ENCODE results near the gene THBS3.
"Not testable (repeated sequence)": the region's sequence is repeated elsewhere in the genome, so short reads cannot be mapped to it uniquely, and the experiment has no call there.

The THBS3 gene

GRCh38 chr1:155206891-155207805 is 549 bp downstream of the THBS3 start:
- peak; percentile 80 for DNase-seq

- DNase-seq: no peak
Observed at GRCh38 chr1:155205969-155206593, 1.6 kb downstream of the THBS3 start.

- no peak for DNase-seq
Observed at GRCh38 chr1:155205035-155205434, 2.7 kb downstream of the THBS3 start.

DNA sequence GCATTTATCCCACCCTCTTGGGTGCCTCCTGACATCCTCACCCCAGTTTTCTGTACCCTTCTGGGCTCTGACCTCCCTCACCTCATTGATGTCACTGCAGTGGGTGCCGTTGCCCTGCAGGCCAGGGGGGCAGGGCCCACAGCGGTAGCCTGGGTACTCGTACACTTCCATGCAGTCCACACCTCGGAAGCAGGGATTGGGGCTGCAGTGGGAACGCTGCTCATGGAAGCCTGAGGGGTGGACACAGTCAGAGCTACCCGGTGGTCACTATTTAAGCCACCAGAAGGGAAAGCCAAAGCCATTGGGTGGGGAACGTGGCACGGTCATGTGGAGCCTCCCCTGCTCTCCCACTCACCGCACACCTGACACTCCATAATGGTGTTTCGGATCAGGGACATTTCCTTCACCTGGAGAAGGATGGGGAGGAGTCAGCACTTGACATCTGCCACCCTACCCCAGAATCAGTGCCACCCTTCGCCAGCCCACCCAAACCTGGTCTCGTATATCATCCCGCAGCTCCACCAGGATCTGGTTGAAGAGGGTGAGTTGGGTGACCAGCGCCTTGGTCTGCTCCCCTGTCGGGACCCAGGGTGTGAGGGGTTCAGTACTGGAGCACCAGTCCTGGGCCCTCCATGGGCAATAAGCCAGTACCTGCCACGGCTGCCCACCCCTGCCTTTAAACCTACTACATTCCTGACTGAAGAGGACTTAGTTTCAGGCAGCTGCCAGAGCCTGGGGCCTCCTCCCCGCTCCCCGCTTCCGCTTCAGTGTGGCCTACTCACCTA is 4.8 kb downstream of the THBS3 start:
- DNase-seq: no peak

DNA sequence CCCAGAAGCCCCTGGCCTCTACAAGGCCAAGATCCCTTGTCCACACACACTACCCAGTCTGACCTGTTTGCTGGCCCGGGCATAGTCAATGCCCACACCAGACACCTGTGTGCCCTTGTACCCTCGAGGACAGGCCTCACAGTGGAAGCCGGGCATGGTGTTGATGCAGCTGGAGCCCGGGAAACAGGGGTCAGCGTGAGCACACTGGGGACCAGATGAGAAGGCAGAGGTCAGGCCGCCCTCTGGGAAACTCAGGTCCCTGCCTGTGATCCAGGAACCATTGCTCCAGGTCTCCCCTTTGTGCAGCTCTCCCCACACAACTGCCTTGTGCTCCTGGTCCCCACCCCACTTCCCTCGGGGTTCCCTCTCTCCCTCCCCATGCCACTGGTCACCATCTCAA is 5.5 kb downstream of the THBS3 start:
- DNase-seq: no peak

GRCh38 chr1:155200920-155201319 is 6.8 kb downstream of the THBS3 start:
- no peak for DNase-seq

GRCh38 chr1:155199792-155200191 is 7.9 kb downstream of the THBS3 start:
- DNase-seq: no peak

DNA sequence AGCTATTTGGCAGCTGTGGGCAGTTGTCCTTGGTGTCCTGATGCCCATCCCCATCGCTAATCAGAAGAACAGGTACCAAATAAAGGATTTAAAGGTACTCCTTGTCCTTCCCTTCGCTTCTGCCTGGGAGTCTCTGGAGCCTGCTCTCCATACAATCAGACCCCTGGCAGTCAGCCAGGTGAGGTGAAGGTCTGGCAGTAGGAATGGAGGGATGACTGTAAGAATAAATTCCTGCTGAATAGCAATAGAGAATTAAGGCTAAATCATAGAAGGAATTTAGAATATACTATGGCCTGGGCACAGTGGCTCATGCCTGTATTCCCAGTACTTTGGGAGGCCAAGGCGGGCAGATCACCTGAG is 9.2 kb downstream of the THBS3 start:
- DNase-seq: no peak

DNA sequence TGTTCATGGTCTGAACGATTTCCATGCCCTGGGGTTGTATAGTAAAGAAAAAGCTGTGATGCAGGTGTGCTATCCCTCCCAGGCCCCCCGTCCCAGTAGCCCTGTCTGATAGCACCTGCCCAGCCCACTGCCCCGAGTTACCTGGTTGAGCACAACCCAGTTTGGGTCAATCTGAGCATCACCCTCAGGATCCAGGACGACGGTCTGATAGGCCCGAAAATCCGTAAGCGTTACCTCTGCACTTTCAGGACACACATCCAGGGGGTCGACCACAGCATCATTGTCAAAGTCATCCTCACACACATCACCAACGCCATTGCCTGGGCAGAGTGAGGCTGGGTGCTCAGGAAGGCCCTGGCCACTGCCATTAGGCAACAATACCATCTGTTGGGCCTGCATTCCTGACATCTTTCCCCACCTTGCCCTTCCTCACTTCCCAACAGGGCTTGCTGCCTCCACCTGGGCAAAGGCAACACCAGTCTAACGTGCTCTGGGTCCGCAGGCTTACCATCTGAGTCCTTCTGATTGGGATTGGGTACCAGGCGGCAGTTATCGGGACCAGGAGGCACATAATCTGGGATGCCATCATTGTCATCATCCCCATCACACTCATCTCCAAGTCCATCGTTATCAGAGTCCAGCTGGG is 9.7 kb downstream of the THBS3 start:
- no peak for DNase-seq

- no peak for DNase-seq
Observed at GRCh38 chr1:155196893-155197638, 10.6 kb downstream of the THBS3 start.

DNA sequence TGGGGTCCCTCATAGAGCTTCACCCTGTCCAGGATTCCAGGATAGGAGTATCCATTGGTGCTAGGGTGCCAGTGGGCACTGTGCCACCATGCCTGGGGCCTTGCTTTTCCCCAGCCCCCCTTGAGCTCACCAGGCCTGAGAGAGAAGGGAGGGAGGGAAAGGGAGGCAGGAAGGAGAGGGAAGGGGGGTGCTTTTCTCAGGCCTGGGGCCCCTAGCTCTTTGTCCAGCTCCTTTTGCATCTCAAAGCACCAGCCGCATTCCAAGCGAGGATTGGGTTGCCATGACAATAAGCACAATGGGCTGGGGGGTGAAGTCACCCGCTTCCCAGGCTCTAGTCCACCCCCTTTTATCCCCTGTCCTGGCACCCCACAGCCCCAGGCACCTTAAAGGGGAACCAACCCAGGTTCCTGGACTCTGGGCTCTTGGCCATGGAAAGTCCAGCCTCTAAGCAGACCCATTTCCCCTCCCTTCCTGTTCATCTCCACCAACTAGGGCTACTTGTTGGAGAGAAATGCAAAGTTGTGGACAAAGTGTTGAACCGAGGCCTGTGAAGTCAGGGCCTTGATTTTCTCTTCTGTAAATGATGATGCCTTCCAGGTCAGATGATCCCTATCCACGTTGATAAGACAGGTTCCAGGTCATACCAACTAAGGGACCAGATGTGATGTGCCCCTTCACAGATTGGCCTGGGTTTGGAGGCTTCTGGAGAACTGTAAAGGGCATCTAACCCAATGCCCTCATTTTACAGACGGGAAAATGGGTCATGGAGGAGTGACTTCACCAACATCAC is 11.4 kb downstream of the THBS3 start:
- no peak for DNase-seq

DNA sequence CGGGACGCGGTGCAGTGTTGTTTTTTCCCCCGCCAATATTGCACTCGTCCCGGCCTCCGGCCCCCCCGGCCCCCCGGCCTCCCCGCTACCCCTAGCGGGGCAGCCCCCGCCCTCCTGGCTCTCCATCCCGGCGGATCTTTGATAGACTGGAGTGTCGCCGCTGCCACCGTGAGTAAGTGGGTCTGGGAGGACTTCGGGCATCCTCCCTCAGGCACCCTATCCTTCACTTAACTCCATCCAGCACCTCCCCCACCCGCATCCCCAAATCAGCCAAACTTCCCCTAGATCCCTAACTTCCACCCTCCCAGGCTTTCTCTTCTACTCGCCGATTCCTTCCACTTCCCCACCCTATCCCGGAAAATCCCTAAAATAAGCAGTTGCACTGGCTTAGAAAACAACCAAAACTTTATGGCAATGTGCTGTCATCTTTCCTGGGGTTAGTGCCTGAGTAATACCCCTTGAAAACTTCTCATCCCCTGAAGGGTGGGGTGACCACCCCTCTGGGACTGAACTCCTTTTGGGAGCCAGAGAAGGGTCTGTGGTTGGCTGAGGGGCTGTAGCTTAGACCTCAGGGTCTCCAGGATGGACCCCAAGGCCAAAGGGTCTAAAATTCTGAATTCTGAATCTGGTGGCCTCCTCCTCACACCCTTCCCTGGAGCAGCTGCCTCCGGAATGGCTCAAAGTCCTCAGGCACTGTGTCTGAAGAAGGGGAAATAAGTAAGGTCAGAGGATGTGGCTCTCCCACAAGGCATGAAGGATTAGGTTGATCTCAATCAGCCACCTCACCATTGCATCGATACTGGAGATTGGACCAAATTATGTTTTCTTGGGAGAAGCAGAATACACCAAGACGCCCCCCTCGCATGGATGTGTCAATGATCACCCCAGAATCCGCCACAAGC is 12.2 kb downstream of the THBS3 start:
- no peak for DNase-seq

GRCh38 chr1:155193991-155194240 is 13.8 kb downstream of the THBS3 start:
- not testable (repeated sequence) for DNase-seq

- DNase-seq: peak; percentile 94
Observed at GRCh38 chr1:155193275-155193990, 14.3 kb downstream of the THBS3 start.

DNA sequence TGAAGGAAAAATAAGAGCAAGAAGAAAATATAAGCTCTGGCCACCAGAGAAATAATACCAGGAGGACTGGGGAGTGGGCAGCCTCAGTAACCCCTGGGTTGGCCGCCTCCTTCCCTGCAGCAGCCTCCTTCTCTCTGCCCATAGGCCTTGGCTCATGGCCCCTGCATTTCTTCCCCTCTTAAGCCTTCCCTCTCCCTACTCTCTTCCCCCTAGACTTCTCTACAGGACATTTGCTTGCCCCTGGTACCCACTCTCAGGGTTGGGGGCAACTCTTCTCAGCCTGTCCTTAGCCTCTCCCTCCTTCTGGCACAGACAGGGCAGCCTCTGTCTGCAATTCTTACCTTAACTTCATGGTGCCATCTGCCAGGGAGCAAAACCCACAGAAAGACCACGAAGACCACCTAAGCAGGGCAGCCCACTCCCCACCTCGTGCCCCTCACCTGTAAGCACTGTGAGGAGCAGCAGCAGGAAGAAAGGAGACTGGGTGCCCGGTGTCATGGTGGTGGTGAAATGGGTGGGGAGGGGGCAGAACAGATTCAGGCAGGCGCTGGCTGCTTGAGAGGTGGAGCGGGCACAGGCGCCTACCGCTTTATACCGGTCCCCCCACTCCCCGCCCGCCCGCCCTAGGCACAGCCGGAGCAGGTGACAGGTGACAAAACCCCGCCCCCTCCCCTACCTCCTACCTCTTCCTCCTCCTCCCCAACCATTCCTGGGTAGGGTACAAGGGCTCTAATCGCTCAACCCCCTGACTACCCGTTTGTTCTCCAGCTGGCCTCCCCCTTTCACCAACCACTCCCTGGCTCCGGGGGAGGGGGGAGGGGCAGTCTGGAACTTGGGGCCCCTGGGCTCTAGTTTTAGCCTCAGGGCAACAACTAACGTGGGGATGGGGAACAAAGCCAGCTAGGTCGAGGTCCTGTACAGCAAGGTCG is 15.1 kb downstream of the THBS3 start:
- no peak for DNase-seq

GRCh38 chr1:155191904-155192303 is 15.8 kb downstream of the THBS3 start:
- DNase-seq: no peak

DNA sequence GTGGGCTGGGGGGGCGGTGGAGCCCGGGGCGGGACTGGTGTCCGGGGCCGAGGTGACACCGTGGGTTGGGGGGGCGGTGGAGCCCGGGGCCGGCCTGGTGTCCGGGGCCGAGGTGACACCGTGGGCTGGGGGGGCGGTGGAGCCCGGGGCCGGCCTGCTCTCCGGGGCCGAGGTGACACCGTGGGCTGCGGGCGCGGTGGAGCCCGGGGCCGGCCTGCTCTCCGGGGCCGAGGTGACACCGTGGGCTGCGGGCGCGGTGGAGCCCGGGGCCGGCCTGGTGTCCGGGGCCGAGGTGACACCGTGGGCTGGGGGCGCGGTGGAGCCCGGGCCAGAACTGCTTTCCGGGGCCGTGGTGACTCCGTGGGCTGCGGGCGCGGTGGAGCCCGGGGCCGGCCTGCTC is 17.8 kb downstream of the THBS3 start:
- not testable (repeated sequence) for DNase-seq

GRCh38 chr1:155188268-155188667 is 19.4 kb downstream of the THBS3 start:
- DNase-seq: no peak

DNA sequence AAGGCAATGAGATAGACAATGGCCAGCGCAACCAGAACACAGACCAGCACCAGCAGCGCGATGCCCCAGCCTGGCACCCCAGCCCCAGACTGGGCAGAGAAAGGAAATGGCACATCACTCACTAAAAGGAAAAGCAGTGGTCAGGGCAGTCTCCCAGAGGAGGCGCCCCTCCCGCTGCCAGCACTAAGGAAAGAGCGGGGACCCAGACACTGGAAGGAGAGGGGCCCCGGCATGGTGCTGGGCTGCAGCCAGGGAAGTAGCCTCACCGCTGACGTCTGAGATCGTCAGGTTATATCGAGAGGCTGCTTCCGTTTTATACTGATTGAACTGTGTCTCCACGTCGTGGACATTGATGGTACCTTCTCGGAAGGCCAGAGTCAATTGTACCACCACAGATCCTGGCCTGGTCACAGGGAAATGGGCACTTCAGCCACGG is 20.2 kb downstream of the THBS3 start:
- DNase-seq: no peak

Measured in fibroblast of skin of scalp (primary cell).